ENCODE results near the gene ESF1. TPM values are rescaled to one million over a fixed set of nuclear protein-coding genes. Genes with fewer than 3 reads are reported as not detected.

Gene ESF1
- total RNA-seq, 1 experiment from 2014 or later: 28.7 TPM

- TF ChIP-seq ELF4 (CRISPR knock-in tag; IDR thresholded peaks at IDR 0.05; ENCODE audit: low read depth) (no peak), KAT7 (CRISPR knock-in tag; IDR thresholded peaks at IDR 0.05; ENCODE audit: borderline replicate concordance) (no peak), NR1H2 (CRISPR knock-in tag; IDR thresholded peaks at IDR 0.05) (no peak), ZBTB43 (CRISPR knock-in tag; IDR thresholded peaks at IDR 0.05) (no peak), FOXP1 (CRISPR knock-in tag; IDR thresholded peaks at IDR 0.05; ENCODE audit: borderline replicate concordance) (no peak), CREM (CRISPR knock-in tag; IDR thresholded peaks at IDR 0.05) (no peak), AFF4 (CRISPR knock-in tag; IDR thresholded peaks at IDR 0.05; ENCODE audit: borderline replicate concordance) (no peak), PRRX2 (CRISPR knock-in tag; IDR thresholded peaks at IDR 0.05) (no peak), MAX (CRISPR knock-in tag; IDR thresholded peaks at IDR 0.05) (no peak)
- TF ChIP-seq, protein P1, sequence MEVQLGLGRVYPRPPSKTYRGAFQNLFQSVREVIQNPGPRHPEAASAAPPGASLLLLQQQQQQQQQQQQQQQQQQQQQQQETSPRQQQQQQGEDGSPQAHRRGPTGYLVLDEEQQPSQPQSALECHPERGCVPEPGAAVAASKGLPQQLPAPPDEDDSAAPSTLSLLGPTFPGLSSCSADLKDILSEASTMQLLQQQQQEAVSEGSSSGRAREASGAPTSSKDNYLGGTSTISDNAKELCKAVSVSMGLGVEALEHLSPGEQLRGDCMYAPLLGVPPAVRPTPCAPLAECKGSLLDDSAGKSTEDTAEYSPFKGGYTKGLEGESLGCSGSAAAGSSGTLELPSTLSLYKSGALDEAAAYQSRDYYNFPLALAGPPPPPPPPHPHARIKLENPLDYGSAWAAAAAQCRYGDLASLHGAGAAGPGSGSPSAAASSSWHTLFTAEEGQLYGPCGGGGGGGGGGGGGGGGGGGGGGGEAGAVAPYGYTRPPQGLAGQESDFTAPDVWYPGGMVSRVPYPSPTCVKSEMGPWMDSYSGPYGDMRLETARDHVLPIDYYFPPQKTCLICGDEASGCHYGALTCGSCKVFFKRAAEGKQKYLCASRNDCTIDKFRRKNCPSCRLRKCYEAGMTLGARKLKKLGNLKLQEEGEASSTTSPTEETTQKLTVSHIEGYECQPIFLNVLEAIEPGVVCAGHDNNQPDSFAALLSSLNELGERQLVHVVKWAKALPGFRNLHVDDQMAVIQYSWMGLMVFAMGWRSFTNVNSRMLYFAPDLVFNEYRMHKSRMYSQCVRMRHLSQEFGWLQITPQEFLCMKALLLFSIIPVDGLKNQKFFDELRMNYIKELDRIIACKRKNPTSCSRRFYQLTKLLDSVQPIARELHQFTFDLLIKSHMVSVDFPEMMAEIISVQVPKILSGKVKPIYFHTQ (CRISPR knock-in tag; IDR thresholded peaks at IDR 0.05): no peak
Observed at GRCh38 chr20:13758884-13759283, 25.8 kb downstream of the ESF1 start (continued).

DNA sequence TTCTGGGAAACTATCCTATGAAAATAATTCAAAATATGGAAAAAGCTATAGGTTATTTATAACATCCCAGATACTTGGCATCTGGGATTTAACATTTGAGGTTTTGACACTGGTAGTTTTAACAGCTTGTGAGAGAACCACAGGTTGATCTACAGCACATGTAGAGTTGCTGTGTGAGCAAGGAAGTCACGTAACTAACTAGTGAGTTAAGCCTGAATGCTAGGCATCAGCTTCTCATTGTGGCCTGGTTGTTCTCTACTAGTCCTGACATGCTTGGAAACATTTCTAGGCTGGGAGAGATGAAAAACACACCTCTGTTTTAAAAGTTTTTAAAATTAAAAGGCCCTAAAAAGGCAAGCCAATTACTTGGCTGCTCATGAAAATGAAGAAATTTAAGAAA is 28.2 kb downstream of the ESF1 start:
- Mint-ChIP-seq H3K36me3 (peaks cover 28% of the 10 kb centered on the region), H3K27me3 (ENCODE audit: low read depth) (no peaks in the 10 kb centered on the region), H3K27ac (no peak overlapping the region), H3K9me3 (peaks cover 7% of the 10 kb centered on the region), H3K4me3 (no peak overlapping the region), H3K4me1 (no peaks in the 10 kb centered on the region)
- ChIA-PET POLR2A (no interaction called here), CTCF (interaction anchor here (1.3 kb wide), 1 partner anchor 15 kb away, joined by 5 read pairs; no protein-coding TSS in a partner anchor)
- TF ChIP-seq ZNF219 (CRISPR knock-in tag; IDR thresholded peaks at IDR 0.05; ENCODE audit: borderline replicate concordance) (no peak), KAT7 (CRISPR knock-in tag; IDR thresholded peaks at IDR 0.05; ENCODE audit: borderline replicate concordance) (no peak), CBFB (CRISPR knock-in tag; IDR thresholded peaks at IDR 0.05; ENCODE audit: low read depth) (no peak), MXD4 (CRISPR knock-in tag; IDR thresholded peaks at IDR 0.05; ENCODE audit: borderline replicate concordance) (no peak), RORB (CRISPR knock-in tag; IDR thresholded peaks at IDR 0.05) (no peak)
- TF ChIP-seq, protein P2, sequence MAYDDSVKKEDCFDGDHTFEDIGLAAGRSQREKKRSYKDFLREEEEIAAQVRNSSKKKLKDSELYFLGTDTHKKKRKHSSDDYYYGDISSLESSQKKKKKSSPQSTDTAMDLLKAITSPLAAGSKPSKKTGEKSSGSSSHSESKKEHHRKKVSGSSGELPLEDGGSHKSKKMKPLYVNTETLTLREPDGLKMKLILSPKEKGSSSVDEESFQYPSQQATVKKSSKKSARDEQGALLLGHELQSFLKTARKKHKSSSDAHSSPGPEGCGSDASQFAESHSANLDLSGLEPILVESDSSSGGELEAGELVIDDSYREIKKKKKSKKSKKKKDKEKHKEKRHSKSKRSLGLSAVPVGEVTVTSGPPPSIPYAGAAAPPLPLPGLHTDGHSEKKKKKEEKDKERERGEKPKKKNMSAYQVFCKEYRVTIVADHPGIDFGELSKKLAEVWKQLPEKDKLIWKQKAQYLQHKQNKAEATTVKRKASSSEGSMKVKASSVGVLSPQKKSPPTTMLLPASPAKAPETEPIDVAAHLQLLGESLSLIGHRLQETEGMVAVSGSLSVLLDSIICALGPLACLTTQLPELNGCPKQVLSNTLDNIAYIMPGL (CRISPR knock-in tag; IDR thresholded peaks at IDR 0.05): no peak
- TF ChIP-seq, protein P3, sequence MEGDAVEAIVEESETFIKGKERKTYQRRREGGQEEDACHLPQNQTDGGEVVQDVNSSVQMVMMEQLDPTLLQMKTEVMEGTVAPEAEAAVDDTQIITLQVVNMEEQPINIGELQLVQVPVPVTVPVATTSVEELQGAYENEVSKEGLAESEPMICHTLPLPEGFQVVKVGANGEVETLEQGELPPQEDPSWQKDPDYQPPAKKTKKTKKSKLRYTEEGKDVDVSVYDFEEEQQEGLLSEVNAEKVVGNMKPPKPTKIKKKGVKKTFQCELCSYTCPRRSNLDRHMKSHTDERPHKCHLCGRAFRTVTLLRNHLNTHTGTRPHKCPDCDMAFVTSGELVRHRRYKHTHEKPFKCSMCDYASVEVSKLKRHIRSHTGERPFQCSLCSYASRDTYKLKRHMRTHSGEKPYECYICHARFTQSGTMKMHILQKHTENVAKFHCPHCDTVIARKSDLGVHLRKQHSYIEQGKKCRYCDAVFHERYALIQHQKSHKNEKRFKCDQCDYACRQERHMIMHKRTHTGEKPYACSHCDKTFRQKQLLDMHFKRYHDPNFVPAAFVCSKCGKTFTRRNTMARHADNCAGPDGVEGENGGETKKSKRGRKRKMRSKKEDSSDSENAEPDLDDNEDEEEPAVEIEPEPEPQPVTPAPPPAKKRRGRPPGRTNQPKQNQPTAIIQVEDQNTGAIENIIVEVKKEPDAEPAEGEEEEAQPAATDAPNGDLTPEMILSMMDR (IDR thresholded peaks at IDR 0.05): no peak
- DNase-seq (ENCODE audit: low spot score): no peak
- ATAC-seq: no peak
